HFF-Myc (cell line): ENCODE data around the gene BICD2.
A peak's percentile ranks its signal among the peaks of the same experiment; 100 is the strongest.

Source experiments
- DNase-seq: peaks from one replicate; pipeline ENCODE4 v3.0.0-alpha.2; 2011; ENCODE audit warnings: low read depth; ENCODE audit errors: extremely low read depth
- H3K4me3 ChIP-seq: replicated peaks from 2 replicates; pipeline ENCODE4 v1.5.1; 2011; ENCODE audit warnings: low read depth, mild to moderate bottlenecking, control low read depth, low read length
- CTCF ChIP-seq: IDR thresholded peaks from 2 replicates; pipeline ENCODE4 v1.5.1; 2012; ENCODE audit warnings: mild to moderate bottlenecking, low read depth, low read length, control low read depth; ENCODE audit errors: missing control alignments

Gene BICD2

GRCh38 chr9:92719028-92719647 lies 45.5 kb downstream of the BICD2 start:
- no peak for DNase-seq
- H3K4me3 ChIP-seq: no peak overlapping the region
- TF ChIP-seq CTCF: no peak

DNA sequence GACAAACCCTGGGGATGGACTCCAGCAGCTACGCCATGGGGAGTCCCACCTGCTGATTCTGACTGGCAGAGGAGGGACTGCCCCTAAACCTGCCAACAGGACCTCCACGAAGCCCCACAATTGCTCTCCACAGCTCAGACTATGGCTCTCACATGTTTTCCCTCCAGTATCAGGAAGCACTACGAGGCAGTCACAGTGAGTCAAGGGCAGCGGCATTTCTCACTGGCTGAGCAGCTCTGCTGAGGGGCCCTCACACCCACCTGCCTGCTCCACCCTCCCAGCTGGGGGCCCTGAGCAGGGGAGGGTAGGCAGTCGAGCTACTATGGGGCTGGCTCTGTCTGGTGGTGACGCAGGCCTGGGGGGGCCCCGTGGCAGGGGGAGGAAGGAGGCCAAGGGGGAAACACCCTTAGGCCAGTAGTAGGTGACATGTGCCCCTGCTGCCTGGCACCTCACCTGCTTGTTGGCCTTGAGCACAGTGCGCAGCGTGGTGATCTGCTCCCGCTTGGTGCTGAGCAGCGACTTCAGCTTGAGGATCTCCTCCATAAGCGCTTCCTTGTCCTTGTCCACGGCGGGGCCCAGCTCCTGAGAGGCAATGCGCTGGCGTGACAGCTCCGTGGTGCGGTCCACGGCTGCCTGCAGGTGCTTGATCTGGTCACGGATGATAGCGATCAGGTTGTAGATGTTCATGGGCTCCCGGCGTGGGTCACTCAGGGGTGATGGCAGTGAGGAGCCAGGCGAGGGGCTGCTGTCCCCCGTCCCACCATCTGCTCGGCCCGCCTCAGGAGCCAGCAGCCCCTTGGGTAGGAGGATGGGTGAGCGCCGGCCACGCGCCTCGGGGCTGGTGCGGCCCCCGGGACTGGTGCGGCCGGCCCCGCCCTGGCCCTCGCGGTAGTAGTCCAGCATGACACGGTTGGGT lies 46.3 kb downstream of the BICD2 start:
- no peak for TF ChIP-seq CTCF
- DNase-seq: no peak
- no peak overlapping the region for H3K4me3 ChIP-seq

DNA sequence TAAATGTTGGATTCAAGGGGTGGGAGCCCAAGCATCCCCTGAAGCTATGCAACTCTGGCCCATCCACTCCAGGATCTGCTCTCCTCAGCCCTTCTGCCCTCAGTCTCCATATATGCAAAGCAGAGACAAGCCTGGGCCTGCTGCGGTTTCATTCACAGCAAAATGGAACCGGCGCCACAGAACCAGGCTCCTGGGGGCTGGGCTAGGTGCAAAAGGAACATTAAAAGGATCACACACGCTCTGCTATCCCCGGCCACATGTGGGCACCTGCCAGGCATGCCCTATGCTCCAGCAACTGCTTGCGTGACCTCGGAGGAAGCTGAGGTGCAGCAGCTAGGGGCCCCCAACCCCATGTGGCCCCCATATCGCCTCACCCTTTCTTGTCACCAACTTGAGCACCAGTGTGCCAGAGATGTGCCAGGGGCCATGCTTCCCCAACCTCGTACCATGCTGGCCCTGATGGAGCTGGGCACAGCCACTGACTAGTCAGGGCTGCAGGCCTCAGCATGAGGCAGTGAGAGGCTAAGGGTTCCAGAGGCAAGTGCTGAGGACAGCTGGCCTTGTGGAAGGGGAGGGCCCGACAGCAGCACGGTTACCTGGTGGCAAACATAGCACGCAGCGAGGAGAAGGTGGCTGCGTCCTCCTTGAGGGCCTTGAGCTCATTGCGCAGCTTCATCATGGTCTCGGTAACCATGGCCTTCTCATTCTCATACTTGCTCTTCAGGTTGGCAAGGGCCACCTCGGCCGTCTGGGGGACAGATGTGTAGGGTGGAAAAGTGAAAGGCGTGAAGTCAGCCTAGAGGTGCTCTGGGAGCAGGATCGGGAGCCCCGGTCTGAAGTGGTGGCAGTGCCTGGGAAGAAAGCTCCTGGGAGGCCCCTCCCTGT lies 47.2 kb downstream of the BICD2 start:
- H3K4me3 ChIP-seq: no peak overlapping the region
- no peak for TF ChIP-seq CTCF
- no peak for DNase-seq

DNA sequence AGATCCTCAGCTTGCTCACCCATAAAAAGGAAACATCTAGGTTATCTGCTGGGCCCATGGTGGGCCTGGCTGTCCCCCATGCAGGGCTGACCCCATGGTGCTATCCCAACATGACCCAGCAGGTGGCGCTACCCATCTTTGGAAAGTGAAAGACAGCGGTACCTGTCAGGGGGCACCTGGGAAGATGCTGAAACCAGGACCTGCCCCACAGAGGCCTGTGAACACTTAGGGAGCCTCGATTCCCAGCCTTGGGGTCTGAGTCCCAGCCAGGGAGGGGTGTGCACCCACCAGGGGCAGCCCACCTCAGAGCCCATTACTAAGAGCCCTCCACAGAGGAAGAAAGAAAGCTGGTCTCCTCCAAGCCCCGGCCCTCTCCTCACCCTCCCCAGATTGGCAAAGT lies 48.1 kb downstream of the BICD2 start:
- TF ChIP-seq CTCF: peak; percentile 92
- no peak overlapping the region for H3K4me3 ChIP-seq
- DNase-seq: no peak

DNA sequence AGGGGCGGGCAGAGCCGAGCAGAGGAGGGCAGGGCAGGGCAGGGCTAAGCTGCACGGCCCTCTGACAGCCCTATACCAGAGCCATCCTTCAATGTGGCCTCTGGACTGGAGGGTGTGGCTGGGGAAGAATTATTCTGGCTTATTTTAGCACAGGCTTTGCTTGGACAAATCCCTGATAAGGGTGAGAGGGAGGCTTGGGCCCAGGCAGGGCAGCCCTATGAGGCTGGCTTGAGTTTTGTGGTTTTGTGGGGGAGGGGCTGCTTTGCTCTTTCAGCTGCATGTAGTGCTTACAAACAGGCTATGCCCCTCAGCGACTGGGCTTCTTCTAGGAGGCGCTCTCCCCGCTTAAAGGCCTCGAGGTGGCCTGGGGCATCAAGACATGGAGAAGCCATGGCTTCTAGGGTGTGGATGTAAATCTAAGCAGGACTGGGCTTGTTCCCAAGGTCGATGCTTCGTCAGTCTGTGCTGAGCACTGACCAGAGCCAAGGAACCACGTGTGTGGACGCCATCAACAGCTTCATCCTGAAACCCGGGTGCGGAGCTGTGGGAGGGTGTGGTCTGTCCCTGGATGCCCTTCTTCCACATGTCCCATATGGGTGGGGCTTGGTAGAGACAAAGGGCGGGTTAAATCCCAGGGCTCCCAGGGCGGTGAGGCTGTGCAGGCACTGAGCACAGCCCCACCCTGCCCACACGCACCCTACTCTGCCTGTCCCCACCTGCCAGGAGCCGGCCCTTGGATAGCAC lies 49.0 kb downstream of the BICD2 start:
- no peak for DNase-seq
- no peak for TF ChIP-seq CTCF
- no peak overlapping the region for H3K4me3 ChIP-seq
